ENCODE results near the gene LMBRD1.
"Not testable (repeated sequence)": the region's sequence is repeated elsewhere in the genome, so short reads cannot be mapped to it uniquely, and the experiment has no call there.

The LMBRD1 gene

GRCh38 chr6:69798796-69799195 lies 2.0 kb upstream of the LMBRD1 start:
- FAIRE-seq; DNase-seq (ENCODE audit: low spot score): not testable (repeated sequence)

GRCh38 chr6:69796073-69796641 lies 653 bp downstream of the LMBRD1 start:
- FAIRE-seq = no peak
- DNase-seq (ENCODE audit: low spot score) = peak; percentile 25

GRCh38 chr6:69795469-69796072 lies 1.2 kb downstream of the LMBRD1 start:
- no peak for DNase-seq (ENCODE audit: low spot score)
- no peak for FAIRE-seq

- no peak for FAIRE-seq
- DNase-seq (ENCODE audit: low spot score) = no peak
These were observed 4.5 kb downstream of the LMBRD1 start for GRCh38 chr6:69792292-69792691.

- DNase-seq (ENCODE audit: low spot score) (no peak), FAIRE-seq (no peak)
These were observed 5.7 kb downstream of the LMBRD1 start for GRCh38 chr6:69791065-69791471.

GRCh38 chr6:69790629-69791028 lies 6.2 kb downstream of the LMBRD1 start:
- FAIRE-seq = no peak
- no peak for DNase-seq (ENCODE audit: low spot score)

- no peak for FAIRE-seq
These were observed 7.2 kb downstream of the LMBRD1 start for GRCh38 chr6:69789578-69789977.

GRCh38 chr6:69787436-69787835 lies 9.4 kb downstream of the LMBRD1 start:
- not testable (repeated sequence) for FAIRE-seq; DNase-seq (ENCODE audit: low spot score)

More at GRCh38 chr6:69789578-69789977, 7.2 kb downstream of the LMBRD1 start:
- no peak for DNase-seq (ENCODE audit: low spot score)

- no peak for DNase-seq (ENCODE audit: low spot score)
- FAIRE-seq = no peak
These were observed 11.1 kb downstream of the LMBRD1 start for GRCh38 chr6:69785697-69786096.

- no peak for DNase-seq (ENCODE audit: low spot score)
- no peak for FAIRE-seq
These were observed 12.0 kb downstream of the LMBRD1 start for GRCh38 chr6:69784595-69785377.

GRCh38 chr6:69783108-69783507 lies 13.7 kb downstream of the LMBRD1 start:
- FAIRE-seq = no peak
- DNase-seq (ENCODE audit: low spot score) = no peak

- FAIRE-seq = no peak
- DNase-seq (ENCODE audit: low spot score) = no peak
These were observed 16.1 kb downstream of the LMBRD1 start for GRCh38 chr6:69780585-69781178.

- DNase-seq (ENCODE audit: low spot score) (no peak), FAIRE-seq (no peak)
These were observed 20.9 kb downstream of the LMBRD1 start for GRCh38 chr6:69775941-69776340.

- DNase-seq (ENCODE audit: low spot score) (no peak), FAIRE-seq (no peak)
These were observed 21.3 kb downstream of the LMBRD1 start for GRCh38 chr6:69775585-69775849.

- no peak for FAIRE-seq
These were observed 21.8 kb downstream of the LMBRD1 start for GRCh38 chr6:69774740-69775584.

GRCh38 chr6:69771158-69771906 lies 25.5 kb downstream of the LMBRD1 start:
- no peak for DNase-seq (ENCODE audit: low spot score)
- no peak for FAIRE-seq

More at GRCh38 chr6:69774740-69775584, 21.8 kb downstream of the LMBRD1 start:
- DNase-seq (ENCODE audit: low spot score) = no peak

- no peak for DNase-seq (ENCODE audit: low spot score)
- FAIRE-seq = no peak
These were observed 28.1 kb downstream of the LMBRD1 start for GRCh38 chr6:69768664-69769063.

GRCh38 chr6:69763763-69764162 lies 33.0 kb downstream of the LMBRD1 start:
- no peak for FAIRE-seq
- no peak for DNase-seq (ENCODE audit: low spot score)

GRCh38 chr6:69761853-69762252 lies 35.0 kb downstream of the LMBRD1 start:
- no peak for FAIRE-seq
- DNase-seq (ENCODE audit: low spot score) = no peak

GRCh38 chr6:69758214-69758613 lies 38.6 kb downstream of the LMBRD1 start:
- no peak for FAIRE-seq
- no peak for DNase-seq (ENCODE audit: low spot score)

GRCh38 chr6:69756907-69757306 lies 39.9 kb downstream of the LMBRD1 start:
- FAIRE-seq = no peak

More at GRCh38 chr6:69756907-69757306, 39.9 kb downstream of the LMBRD1 start:
- no peak for DNase-seq (ENCODE audit: low spot score)
